ENCODE data around the gene TRIM28. TPM values are rescaled to one million over a fixed set of nuclear protein-coding genes. Genes with fewer than 3 reads are reported as not detected.
"Not testable (repeated sequence)": the region's sequence is repeated elsewhere in the genome, so short reads cannot be mapped to it uniquely, and the experiment has no call there.

Gene TRIM28
- polyA plus RNA-seq (ENCODE audit: insufficient read length in 3 of 3), result 100 to 1,000 TPM; 644 to 816 (median 758) TPM
- long read RNA-seq, donor 1, transcript TRIM28-213 (4 exons, 714 nt), result minor isoform, 8 of 78 reads
- long read RNA-seq, donor 1, transcript TRIM28-201 (17 exons, 2,960 nt), result major isoform, 38 of 78 reads
- long read RNA-seq, donor 1, partial matches to known transcripts, result 32 of 78 reads
- long read RNA-seq, donor 1, other reads (novel, unspliced or antisense), result 0 of 78 reads
- long read RNA-seq, donor 2, transcript TRIM28-213 (4 exons, 714 nt), result minor isoform, 9 of 98 reads
- long read RNA-seq, donor 2, transcript TRIM28-201 (17 exons, 2,960 nt), result major isoform, 47 of 98 reads
- long read RNA-seq, donor 2, partial matches to known transcripts, result 40 of 98 reads
- long read RNA-seq, donor 2, other reads (novel, unspliced or antisense), result 0 of 98 reads
- long read RNA-seq, donor 3, transcript TRIM28-201 (17 exons, 2,960 nt), result major isoform, 45 of 130 reads
- long read RNA-seq, donor 3, transcript TRIM28-213 (4 exons, 714 nt), result minor isoform, 17 of 130 reads
- long read RNA-seq, donor 3, partial matches to known transcripts, result 66 of 130 reads
- long read RNA-seq, donor 3, other reads (novel, unspliced or antisense), result 0 of 130 reads
- long read RNA-seq, donor 4, transcript TRIM28-201 (17 exons, 2,960 nt), result major isoform, 42 of 109 reads
- long read RNA-seq, donor 4, transcript TRIM28-213 (4 exons, 714 nt), result minor isoform, 9 of 109 reads
- long read RNA-seq, donor 4, partial matches to known transcripts, result 58 of 109 reads
- long read RNA-seq, donor 4, other reads (novel, unspliced or antisense), result 0 of 109 reads
- long read RNA-seq, donor 5, transcript TRIM28-201 (17 exons, 2,960 nt), result major isoform, 16 of 51 reads
- long read RNA-seq, donor 5, transcript TRIM28-213 (4 exons, 714 nt), result minor isoform, 6 of 51 reads
- long read RNA-seq, donor 5, partial matches to known transcripts, result 22 of 51 reads
- long read RNA-seq, donor 5, other reads (novel, unspliced or antisense), result 6 of 51 reads
- long read RNA-seq, donor 6, transcript TRIM28-201 (17 exons, 2,960 nt), result major isoform, 35 of 107 reads
- long read RNA-seq, donor 6, partial matches to known transcripts, result 66 of 107 reads
- long read RNA-seq, donor 6, other reads (novel, unspliced or antisense), result 0 of 107 reads
- long read RNA-seq, donor 7, transcript TRIM28-213 (4 exons, 714 nt), result minor isoform, 20 of 169 reads
- long read RNA-seq, donor 7, transcript TRIM28-201 (17 exons, 2,960 nt), result major isoform, 61 of 169 reads
- long read RNA-seq, donor 7, partial matches to known transcripts, result 88 of 169 reads
- long read RNA-seq, donor 7, other reads (novel, unspliced or antisense), result 0 of 169 reads
- long read RNA-seq, donor 8, transcript TRIM28-213 (4 exons, 714 nt), result minor isoform, 10 of 42 reads
- long read RNA-seq, donor 8, transcript TRIM28-201 (17 exons, 2,960 nt), result major isoform, 18 of 42 reads
- long read RNA-seq, donor 8, partial matches to known transcripts, result 13 of 42 reads
- long read RNA-seq, donor 8, other reads (novel, unspliced or antisense), result 0 of 42 reads
- long read RNA-seq, donor 9, transcript TRIM28-213 (4 exons, 714 nt), result minor isoform, 14 of 161 reads
- long read RNA-seq, donor 9, transcript TRIM28-201 (17 exons, 2,960 nt), result major isoform, 48 of 161 reads
- long read RNA-seq, donor 9, partial matches to known transcripts, result 98 of 161 reads
- long read RNA-seq, donor 9, other reads (novel, unspliced or antisense), result 0 of 161 reads
- long read RNA-seq, donor 10, transcript TRIM28-213 (4 exons, 714 nt), result minor isoform, 9 of 124 reads
- long read RNA-seq, donor 10, transcript TRIM28-201 (17 exons, 2,960 nt), result major isoform, 38 of 124 reads
- long read RNA-seq, donor 10, partial matches to known transcripts, result 75 of 124 reads
- long read RNA-seq, donor 10, other reads (novel, unspliced or antisense), result 0 of 124 reads
- long read RNA-seq, donor 11, transcript TRIM28-201 (17 exons, 2,960 nt), result major isoform, 26 of 77 reads
- long read RNA-seq, donor 11, transcript TRIM28-213 (4 exons, 714 nt), result minor isoform, 9 of 77 reads
- long read RNA-seq, donor 11, partial matches to known transcripts, result 38 of 77 reads
- long read RNA-seq, donor 11, other reads (novel, unspliced or antisense), result 0 of 77 reads
- long read RNA-seq, donor 12, transcript TRIM28-213 (4 exons, 714 nt), result minor isoform, 14 of 167 reads
- long read RNA-seq, donor 12, transcript TRIM28-201 (17 exons, 2,960 nt), result major isoform, 55 of 167 reads
- long read RNA-seq, donor 12, partial matches to known transcripts, result 95 of 167 reads
- long read RNA-seq, donor 12, other reads (novel, unspliced or antisense), result 0 of 167 reads
- long read RNA-seq, donor 13, transcript TRIM28-201 (17 exons, 2,960 nt), result major isoform, 15 of 44 reads
- long read RNA-seq, donor 13, transcript TRIM28-213 (4 exons, 714 nt), result minor isoform, 9 of 44 reads
- long read RNA-seq, donor 13, partial matches to known transcripts, result 17 of 44 reads
- long read RNA-seq, donor 13, other reads (novel, unspliced or antisense), result 0 of 44 reads
- long read RNA-seq, donor 14, transcript TRIM28-213 (4 exons, 714 nt), result minor isoform, 39 of 250 reads
- long read RNA-seq, donor 14, transcript TRIM28-201 (17 exons, 2,960 nt), result major isoform, 62 of 250 reads
- long read RNA-seq, donor 14, partial matches to known transcripts, result 145 of 250 reads
- long read RNA-seq, donor 14, other reads (novel, unspliced or antisense), result 0 of 250 reads
- long read RNA-seq, donor 15, transcript TRIM28-201 (17 exons, 2,960 nt), result major isoform, 36 of 127 reads
- long read RNA-seq, donor 15, transcript TRIM28-213 (4 exons, 714 nt), result minor isoform, 18 of 127 reads
- long read RNA-seq, donor 15, partial matches to known transcripts, result 68 of 127 reads
- long read RNA-seq, donor 15, other reads (novel, unspliced or antisense), result 0 of 127 reads
- long read RNA-seq, donor 16, transcript TRIM28-213 (4 exons, 714 nt), result minor isoform, 12 of 117 reads
- long read RNA-seq, donor 16, transcript TRIM28-201 (17 exons, 2,960 nt), result major isoform, 34 of 117 reads
- long read RNA-seq, donor 16, partial matches to known transcripts, result 71 of 117 reads
- long read RNA-seq, donor 16, other reads (novel, unspliced or antisense), result 0 of 117 reads

DNA sequence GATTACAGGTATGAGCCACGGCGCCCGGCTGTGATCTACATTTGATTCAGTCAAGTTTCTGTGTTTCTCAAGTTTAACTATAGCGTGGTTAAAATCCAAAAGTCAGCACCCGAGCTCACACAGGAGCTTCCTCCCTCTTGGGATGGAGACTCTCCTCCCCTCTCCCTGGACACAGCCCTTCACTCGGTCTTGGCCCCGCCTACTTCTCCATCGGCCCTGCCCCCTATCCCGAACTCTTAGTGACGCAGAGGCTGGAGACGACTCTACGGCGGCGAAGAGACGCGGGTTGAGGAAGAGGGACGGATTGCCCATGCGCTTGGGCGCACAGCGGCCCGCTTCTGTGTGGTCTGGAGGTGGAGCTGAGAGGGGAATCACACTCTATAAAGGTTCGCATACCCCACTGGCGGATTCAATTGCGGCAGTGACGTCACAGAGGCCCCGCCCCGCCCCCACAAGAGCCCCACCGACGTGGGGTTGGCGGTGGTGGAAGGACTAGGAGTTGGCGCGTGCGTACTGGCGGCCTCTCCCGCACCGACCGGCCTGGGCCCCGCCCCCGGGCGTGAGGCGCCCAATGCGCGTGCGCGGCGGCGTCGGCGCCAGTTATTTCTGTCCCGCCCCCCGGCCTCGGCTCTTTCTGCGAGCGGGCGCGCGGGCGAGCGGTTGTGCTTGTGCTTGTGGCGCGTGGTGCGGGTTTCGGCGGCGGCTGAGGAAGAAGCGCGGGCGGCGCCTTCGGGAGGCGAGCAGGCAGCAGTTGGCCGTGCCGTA, at the start of gene TRIM28:
TRIM28 (plus strand) TSS at position 239 of the 765 bp plus-strand sequence. CDS start 694 bp downstream, outside the sequence.
- peak; percentile 99 for DNase-seq

DNA sequence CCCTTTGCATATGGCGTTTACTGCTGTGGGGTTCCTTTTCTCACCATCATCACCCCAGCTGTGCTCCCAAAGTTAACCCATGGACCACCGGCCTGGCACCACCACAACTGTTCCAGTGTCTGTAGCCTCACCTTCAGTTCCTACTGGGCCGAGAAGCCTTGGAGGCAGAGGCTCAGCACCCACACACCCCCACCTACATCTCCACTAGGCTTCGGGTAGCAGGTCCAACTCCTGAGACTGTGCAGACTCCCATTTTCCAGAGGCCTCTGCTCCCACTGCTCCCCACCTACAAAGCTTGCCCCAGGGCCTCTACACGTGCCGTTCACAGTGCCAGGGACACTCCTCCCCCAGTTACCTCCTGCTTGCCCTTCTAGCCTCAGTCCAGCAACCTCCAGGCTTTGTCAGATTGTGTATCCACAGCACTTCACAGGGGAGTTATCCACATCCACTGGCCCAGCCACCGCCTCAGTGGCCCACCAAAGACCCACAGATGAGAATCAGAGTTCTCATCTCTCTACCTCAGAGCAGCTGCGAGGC, 46.2 kb upstream of the TRIM28 start:
- no peak for DNase-seq

DNA sequence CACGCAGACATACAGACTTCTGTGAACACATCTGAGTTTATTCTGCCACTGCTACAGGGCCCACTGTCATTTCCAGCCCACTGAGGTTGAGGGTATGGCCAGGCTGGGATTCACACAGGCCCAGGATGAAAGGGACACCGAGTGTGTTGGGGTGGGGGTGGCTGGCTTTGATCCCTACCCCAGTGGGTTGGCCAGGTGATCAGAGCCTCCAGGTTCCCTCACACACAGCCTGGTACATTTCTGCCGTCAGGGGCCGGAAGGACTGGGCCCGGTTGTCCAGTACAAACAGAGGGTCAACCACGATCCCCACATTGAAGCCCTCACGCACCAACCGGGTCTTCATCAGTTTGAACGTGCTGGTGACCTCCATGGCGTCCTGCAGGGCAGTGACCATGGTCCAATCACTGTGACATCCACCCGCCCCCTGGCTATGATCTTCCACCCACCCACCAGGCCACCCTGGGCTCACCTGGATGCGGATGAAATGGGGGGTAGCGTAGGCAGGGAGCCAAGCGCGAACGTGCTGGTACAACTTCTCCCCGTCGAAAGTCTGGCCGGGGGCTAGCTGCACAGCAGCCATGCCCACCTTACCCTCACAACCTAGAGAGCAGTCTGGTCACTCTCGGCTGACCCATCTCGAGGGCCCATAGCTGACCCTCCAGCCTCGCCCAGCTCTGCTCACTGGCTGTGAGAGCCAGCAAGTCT, 45.4 kb upstream of the TRIM28 start:
- DNase-seq, result no peak

DNA sequence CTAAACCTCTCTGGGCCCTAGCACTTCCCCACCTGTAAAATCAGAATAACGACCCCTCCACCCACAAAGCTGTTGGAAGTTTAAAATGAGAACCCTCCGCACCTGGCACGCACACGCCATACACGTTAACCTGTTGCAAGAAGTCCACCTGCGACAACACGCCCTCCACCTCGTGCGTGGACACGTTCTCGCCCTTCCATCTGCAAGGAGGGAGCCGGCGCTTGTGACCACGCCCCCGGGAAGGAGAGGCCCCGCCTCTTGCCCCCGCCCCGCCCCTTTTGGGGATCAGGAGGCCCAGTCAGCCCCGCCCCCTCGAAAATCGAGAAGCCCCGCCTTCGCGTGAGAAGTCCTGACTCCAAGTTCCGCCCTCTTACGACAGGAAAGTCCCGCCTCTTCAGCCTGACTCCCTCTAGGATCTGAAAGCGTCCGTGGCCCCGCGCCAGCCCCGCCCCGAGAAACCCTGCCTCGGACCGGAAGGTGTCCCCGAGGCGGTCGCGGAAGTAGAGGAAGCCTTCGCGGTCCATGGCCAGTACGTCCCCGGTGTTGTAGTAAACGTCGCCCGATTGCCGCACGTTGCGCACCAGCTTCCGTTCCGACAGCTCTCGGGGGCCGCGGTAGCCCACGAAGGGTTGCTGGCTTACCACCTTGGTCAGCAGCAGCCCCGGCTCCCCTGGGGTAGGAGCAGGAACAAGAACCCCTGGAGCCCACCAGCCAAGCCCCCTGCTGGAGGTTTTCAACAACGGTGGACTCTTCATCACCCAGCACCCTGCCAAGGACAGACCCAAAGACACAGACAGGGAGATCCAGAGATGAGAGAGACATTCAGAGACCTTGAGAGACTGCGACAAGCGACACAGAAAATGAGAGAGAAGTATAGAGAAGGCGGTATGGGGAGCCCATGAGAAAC, 44.6 kb upstream of the TRIM28 start:
- DNase-seq, result peak; percentile 99

DNA sequence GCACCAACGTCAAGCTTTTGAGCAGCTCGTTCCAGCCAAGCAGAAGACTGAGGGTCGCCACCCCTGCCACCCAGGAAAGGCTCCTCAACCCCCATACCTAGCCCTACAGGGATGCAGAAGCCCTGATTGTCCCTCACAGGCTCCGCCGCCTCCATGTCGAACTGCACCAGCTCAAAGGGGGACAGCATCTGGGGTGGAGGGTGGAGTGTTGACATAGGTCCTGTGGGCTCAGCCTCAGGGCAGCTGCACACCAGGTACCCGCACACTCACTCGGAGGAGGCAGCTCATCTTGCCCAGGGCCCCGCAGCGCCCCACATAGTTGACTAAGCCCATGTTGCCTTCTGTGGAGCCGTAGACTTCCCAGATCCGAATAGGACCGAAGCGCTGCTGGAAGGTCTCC, 43.6 kb upstream of the TRIM28 start:
- no peak for DNase-seq

DNA sequence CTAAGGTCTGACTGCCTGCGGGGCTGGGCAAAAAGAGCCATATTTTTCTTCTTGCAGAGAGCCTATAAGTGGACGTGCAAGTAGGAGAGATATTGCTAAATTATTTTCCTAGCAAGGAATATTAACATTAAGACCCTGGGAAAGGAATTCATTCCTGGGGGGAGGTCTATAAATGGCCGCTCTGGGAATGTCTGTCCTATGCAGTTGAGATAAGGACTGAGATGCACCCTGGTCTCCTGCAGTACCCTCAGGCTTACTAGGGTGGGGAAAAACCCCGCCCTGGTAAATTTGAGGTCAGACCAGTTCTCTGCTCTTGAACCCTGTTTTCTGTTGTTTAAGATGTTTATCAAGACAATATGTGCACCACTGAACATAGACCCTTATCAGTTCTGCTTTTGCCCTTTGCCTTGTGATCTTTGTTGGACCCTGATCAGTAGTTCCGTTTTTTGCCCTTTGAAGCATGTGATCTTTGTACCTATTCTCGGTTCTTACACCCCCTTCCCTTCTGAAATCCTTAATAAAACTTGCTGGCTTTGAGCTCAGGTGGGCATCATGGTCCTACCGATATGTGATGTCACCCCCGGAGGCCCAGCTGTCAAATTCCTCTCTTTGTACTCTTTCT, 36.2 kb upstream of the TRIM28 start:
- DNase-seq, result not testable (repeated sequence)

DNA sequence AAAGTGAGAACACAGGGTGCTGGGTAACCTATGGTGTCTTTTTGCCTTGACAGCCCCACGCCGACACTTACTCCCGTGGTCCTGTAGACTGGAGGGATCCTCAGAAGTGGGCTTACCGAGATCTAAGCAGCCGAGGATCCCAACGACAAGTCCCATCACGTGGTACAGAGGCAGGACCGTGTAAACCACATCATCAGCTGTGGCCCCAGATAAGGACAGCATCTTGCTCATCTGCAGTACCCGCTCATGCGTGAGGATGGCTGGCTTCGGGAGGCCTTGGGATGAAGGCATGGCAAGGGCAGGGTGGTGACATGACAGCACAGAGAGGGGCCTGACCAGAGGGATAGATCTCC, 34.2 kb upstream of the TRIM28 start:
- no peak for DNase-seq

DNA sequence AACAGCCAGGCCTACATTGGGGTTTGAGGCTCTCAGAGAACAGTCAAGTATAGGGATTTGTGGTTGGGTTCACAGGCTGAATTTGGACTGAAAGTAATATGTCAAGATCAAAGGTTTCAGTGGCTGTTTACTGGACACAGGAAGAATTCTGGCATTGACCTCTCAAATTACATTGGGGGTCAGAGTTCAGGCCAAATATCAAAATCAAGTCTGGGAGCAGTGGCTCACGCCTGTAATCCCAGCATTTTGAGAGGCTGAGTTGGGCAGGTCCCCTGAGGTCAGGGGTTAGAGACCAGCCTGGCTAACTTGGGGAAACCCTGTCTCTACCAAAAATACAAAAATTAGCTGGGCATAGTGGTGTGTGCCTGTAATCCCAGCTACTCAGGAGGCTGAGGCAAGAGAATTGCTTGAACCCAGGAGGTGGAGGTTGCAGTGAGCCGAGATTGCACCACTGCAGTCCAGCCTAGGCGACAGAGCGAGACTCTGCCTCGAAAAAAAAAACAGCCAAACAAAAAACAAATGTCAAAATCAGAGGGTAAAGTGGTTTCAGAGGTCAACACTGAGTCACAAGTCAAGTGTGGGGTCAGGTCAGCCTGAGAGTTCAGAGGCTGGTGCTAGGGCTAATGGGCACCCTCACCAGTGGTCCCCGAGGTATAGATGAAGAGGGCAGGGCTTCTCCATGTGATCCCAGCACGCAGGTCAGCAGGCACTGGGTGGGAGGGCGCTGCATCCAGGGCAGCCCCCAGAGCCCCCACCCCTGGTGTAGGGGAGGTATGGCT, 33.6 kb upstream of the TRIM28 start:
- no peak for DNase-seq

DNA sequence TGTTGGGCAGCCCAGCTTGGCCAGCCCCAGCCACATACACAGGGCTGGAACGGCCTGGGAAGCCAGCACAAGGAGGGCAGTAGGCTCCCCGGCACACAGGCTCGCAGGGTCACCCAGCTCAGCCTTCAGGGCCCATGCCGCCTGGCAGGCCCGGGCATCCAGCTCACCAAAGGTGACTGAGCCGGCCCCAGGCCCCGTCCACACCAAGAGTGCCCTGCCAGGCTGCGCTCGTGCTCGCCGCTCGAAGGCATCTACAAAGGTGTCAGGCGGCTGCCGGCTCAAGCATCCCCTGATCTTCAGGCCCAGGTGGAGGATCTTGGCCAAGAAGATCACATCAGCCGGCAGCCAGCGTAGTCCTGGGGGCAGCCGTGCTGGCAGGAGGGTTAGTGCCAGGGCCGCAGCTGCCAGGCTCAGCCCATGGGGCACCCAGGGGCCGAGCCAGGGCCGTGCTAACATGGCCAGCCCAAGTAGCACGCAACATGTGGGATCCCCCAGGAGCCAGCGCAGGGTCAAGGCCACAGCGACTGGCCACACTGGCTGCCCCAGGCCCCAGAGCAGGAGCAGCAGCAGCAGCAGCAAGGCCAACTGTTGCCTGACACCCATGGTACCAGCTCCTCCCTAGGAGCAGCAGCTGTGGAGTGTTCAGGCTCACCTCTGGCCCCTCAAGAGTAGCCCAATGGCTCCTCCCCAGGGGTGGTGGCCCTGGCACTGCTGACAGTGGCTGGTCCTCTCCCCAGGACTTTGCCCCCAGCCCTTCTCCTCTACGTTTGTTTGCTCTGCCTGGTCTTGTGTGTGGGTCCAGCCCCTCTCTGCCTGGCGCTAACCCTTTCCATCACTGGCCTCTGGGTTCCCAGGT, 32.3 kb upstream of the TRIM28 start, which contains the start of gene SLC27A5:
SLC27A5 (minus strand) TSS at position 640 of the 856 bp plus-strand sequence; CDS start at position 603, 37 bp downstream.
- no peak for DNase-seq

DNA sequence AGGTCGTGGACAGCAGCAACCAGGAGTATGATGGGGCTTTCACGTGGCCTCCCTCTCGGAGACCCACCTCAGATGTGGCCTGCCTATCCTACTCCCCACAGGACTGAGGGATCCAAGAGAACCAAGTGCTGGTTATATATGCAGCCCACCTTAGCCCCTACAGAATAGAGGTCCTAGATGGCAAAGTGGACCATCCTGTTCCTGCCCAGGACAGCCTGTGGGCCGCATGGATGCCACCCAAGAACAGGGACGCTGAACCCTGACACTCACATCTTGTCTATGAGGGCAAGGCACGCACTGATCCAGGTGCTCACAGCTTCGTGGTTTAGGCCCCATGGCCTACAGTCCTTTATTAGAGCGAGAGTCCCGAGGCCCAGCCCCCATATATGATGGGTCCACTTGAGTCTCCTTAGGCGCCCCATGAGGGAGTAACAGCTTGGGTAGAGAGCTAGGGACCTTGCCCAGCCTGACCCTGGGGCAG, 30.6 kb upstream of the TRIM28 start:
- DNase-seq, result no peak

DNA sequence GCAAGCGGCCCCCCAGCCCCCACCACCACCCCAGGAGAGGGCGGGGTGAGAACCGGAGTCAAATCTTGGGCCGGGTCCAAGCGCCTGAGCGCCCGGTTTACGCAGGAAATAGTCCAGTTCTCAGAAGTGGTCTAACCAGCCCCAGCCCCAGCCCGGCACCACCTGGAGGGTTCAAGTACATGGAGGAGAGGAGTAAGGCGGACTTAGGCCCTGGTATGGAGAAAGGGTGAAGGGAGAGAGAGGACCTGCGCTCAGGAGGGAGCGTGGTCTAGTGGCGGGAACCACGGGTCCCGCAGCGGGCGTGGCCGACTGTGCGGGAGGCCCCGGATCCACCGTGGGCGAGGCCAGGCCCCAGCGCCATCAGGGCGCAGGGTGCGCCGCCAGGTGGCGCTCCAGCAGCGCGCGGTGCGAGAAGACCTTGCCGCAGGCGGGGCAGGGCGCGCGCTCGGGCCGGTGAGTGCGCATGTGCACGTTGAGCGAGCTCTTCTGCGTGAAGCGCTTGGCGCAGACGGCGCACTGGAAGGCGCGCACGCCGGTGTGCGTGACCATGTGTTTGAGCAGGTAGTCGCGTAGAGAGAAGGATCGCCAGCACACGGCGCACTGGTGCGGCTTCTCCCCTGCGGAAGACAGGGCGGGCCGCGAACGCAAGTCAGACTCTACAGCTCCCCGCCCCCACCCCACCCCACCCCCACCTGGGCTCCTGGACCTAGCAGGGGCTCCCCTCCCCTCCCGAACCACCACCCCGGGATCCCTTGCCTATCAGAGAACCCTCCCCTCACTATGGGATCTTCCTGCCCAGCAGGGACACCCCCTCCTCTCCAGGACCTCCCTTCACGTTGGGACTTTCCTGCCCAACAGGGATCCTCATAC, 29.9 kb upstream of the TRIM28 start:
- DNase-seq, result peak; percentile 86
